ENCODE data around the gene CSF2.

GRCh38 chr5:132086277-132086794 lies 12.7 kb downstream of the CSF2 start:
- no peak for TF ChIP-seq CTCF (IDR thresholded peaks at IDR 0.05)
- TF ChIP-seq POLR2A (IDR thresholded peaks at IDR 0.05): no peak
